Measurements from ENCODE around the gene RBM10. TPM values are rescaled to one million over a fixed set of nuclear protein-coding genes. Genes with fewer than 3 reads are reported as not detected.

The RBM10 gene
- total RNA-seq, 1 donor from 2014 or later = 21.4 TPM

DNA sequence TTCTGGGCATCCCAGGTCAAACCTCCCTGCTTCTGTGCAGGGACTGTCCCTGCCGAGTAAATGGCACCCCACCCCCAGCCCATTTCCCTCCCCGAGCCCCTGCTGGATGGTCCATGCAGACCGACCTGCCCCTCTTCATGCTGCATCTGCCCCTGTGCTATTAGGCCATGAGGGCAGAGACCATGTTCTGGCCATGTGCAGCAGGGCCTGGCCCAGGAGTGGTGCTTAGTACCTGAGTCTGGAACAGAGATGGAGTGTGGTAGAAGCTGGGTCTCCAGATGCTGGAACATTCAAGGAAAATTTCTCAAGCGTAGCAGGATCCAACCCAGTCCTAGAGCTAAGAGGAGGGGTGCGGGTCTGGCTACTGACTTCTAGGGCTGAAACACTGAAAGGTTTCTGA is 33.3 kb downstream of the RBM10 start:
- no peak for DNase-seq

- DNase-seq = no peak
Observed at GRCh38 chrX:47179221-47179927, 34.4 kb downstream of the RBM10 start.

DNA sequence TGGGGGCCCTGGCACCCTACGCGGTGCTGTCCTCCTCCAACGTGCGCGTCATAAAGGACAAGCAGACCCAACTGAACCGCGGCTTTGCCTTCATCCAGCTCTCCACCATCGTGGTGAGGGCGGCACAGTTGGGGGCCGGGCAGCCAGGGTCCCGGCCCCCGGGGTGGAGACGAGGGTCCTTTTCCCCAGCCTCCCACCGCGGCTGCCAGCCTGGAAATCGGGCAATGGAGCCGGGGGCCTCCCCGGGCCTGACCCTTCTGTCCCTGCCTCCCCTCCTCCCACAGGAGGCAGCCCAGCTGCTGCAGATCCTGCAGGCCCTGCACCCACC is 34.9 kb downstream of the RBM10 start:
- no peak for DNase-seq

DNA sequence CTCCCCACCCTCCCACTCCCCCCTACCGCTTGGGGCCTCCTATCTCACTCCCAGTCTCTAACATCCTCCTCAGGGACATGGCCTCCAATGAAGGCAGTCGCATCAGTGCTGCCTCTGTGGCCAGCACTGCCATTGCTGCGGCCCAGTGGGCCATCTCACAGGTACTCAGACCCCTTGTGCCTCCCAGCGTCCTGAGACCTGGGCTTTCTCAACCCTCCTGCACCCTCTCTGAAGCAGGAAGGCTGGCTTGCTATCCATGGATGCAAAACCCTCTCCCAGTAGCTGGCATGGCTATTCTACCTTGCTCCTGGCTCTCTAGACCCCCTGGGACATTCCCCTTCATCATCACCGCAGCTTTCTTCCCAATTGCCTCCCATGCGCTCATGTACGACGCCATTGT is 35.3 kb downstream of the RBM10 start:
- DNase-seq = no peak

GRCh38 chrX:47181301-47181700 is 36.3 kb downstream of the RBM10 start:
- no peak for DNase-seq

DNA sequence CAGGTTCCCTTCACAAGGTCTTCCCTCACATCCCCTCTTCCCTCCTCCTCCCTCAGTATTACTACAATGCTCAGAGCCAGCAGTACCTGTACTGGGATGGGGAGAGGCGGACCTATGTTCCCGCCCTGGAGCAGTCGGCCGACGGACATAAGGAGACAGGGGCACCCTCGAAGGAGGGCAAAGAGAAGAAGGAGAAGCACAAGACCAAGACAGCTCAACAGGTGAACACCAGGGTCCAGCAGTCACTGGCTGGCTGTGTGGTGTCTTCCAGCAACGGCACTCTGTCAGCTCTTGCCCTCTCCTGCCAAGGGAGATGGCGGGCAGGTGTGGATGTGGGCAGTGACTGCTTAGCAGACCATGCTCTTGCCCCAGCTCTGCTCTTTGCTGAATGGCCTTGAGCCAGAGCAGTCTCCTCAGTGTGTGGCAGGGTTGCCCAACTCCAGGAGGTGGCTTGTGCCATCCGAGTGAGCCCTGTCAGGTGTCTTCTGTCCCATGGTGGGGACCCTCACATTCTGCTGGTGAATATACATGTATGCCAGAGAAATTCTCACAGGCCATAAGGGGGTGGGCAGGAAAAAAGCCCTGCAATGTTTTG is 37.2 kb downstream of the RBM10 start:
- no peak for DNase-seq

DNA sequence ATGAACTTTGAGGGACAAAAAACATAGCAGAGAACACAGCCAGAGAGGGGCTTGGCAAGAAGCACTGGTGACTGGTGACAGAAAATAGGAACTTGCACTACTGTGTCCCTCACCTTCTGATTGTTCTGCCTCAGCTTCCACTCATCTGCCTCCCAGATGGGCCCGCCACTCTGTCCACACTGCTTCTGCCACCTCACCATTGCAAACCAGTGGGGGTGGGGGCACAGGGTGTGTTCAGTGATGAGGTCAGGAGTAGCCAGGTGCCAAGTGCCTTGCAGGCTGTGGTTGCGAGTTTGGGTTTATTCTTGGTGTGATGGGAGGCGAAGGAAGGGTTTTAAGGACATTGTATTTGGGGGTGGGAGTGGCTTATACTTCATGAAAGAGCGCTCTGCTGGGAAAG is 39.5 kb downstream of the RBM10 start:
- DNase-seq = no peak

GRCh38 chrX:47185241-47185640 is 40.2 kb downstream of the RBM10 start:
- DNase-seq = no peak

GRCh38 chrX:47186096-47186740 is 41.2 kb downstream of the RBM10 start:
- no peak for DNase-seq

- no peak for DNase-seq
Observed at GRCh38 chrX:47187106-47187677, 42.2 kb downstream of the RBM10 start.

GRCh38 chrX:47189906-47190305 is 44.9 kb downstream of the RBM10 start:
- no peak for DNase-seq

DNA sequence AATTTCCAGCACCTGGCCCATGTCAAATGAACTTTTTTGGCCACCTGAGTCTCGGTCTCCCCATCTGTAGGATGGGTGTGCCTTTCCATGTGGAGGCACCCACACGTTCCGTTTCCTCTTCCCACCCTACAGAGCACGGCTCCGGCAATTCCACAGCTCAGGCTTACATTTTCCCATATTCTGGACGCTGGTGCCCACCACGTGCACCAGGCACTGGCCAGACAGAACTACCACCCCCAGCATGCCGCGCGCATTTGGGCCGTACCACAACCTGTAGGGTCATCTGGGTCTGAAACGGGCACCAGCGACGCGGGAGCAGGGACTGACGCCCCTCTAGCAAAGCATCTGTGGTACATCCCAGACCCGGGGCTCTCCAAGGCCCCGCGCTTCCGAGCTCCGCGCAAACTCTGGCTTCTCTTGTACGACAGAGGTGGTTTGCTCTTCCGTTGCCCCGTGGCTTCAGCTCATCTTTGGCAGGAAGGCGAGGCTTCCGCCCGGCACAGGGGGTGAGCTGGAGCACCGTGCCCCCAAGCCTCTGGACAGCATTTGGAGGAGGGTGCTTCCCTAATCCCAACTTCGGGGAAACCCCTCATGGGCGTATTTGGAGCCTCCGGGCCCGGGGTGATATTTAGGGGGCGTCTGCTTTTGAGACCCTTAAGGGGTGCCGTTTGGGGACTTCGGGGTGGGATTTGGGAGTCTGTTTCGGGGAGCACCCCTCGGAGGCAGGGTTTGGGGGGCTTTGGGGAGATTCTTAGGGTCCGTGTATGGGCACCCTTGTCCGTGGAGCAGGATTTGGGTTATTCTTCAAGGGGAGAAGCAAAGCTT is 45.6 kb downstream of the RBM10 start:
- peak; percentile 76 for DNase-seq

DNA sequence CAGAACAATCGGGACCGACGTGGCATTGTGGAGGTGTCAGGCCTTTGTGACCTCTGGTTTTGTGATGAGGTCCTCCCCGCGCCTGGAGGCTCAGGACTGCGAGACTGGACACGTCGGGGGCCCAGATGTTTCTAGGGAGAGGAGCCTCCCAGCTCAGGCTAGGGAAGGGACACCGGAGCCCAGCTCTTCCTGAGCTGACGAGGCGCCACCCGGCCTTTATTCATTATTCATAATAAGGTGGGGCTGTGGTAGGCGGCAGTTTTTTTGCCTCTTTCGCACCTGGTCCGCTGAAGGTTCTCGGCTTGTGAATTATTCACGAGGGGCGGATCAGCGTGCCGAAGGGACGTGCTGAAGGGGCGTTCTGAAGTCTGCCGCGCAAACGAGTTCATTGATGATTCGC is 46.3 kb downstream of the RBM10 start:
- no peak for DNase-seq

GRCh38 chrX:47191806-47192401 is 46.9 kb downstream of the RBM10 start:
- DNase-seq = no peak

DNA sequence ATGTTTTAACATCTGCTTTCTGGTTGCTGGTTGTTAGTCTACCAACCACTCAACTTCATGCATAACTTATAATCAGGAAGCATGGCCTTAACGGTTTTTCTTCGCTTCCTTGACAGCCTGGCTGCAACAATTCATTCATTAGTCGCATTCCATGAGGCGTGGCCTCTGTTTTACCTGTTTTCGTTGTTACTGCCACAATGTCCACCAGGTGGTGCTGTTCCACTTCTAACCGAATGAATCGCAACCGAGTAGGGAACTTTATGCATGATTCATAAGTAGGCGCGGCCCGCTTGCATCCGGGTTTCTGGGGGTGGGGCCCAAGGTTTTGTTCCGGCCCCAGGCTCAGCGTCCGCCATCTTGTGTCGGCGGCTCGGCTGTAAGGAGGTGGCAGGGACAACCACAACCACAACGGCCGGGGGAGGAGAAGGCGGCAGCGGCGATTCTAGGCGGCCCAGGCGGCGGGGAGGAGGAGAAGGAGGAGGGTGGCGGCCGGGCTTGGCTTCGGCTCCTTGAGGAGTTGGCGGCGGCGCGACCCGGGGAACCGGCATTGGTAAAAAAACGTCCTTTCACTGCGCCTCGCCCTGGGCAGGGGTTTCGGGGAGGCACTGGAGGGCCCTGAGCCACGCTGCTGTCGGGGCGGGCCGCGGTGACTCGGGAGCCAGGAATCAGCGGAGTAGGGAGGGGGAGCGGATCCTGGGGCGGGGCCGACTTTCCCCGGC is 48.6 kb downstream of the RBM10 start, which contains the start of gene UBA1:
Gene UBA1 (plus strand): TSS at position 355 of the 719 bp plus-strand sequence. CDS start 4,974 bp downstream, outside the sequence.
- DNase-seq = peak; percentile 84

- no peak for DNase-seq
Observed at GRCh38 chrX:47194194-47194787, 49.3 kb downstream of the RBM10 start.

GRCh38 chrX:47196098-47196497 is 51.1 kb downstream of the RBM10 start:
- no peak for DNase-seq

GRCh38 chrX:47197526-47197925 is 52.5 kb downstream of the RBM10 start:
- DNase-seq = no peak

DNA sequence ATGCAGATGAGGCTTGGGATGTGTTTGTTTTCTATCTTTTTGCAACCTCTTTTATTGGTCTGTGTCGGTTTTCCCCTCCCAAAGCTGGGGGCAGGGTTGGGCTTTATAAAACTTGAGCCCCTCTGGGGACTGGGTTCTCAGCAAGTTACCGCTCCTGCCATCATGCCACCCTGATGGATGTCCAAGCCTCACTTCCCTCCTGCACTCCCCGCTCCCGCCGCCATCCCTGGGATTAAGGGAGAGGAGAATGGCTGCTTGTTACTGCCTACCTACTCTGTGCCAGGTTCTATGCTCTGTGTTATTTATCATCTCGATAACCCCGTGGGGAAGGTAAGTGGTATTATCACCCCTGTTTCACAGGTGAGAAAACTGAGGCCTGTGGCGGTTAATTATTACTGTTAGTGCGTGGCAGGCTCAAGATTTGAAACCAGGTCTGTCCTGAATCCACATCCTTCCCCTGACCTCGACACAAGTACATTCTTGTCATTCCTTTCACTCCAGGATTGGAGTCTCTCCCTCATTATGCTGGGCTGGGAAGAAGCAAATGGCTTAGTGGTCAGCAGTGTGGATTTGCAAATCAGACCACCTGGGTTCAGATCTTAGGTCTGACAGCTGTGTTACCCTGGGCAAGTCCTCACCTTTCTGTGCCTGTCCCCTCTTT is 53.1 kb downstream of the RBM10 start:
- no peak for DNase-seq

- DNase-seq = no peak
Observed at GRCh38 chrX:47198687-47199080, 53.7 kb downstream of the RBM10 start.

All from skin of body (tissue), 2 donors.